ENCODE measurements around the gene SPG7. TPM values are rescaled to one million over a fixed set of nuclear protein-coding genes. Genes with fewer than 3 reads are reported as not detected.
"Not testable (repeated sequence)": the region's sequence is repeated elsewhere in the genome, so short reads cannot be mapped to it uniquely, and the experiment has no call there.

SPG7 gene
- total RNA-seq, 4 donors from 2014 or later: 68.6 to 125 (median 74.8) TPM

DNA sequence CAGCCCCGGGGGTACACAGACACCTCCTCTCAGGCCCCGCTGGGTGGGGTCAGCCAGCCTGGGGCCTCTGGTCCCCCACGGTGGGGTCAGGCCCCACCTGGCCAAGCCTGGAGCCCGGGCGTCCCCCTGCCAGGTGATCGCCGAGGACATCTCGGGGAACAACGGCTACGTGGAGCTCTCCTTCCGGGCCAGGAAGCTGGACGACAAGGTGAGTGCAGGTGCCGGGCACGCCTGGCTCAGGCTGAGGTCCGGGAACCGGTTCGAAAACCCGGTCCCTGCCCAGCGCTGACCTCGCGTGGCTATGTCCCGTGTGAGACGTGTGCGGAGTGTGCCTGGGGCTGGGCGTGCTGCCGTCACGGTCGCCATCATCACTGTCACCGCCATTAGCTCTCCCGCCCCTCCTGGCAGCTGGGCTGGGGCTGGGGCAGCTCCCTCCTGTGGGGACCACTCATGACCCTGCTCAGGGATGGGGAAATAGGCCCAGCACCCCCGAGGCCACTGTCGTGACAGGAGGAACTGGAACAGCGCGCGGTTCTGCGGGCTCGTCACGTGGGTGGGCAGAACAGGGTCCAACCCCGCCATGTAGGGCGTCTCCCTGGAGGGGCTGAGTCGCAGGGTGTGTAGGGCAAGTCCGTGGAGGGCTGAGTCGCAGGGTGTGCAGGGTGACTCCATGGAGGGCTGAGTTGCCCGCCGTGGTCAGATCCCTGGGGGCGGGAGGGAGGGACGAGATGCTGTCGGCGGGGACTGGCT is 75.9 kb downstream of the SPG7 start:
- TF ChIP-seq, protein P1, sequence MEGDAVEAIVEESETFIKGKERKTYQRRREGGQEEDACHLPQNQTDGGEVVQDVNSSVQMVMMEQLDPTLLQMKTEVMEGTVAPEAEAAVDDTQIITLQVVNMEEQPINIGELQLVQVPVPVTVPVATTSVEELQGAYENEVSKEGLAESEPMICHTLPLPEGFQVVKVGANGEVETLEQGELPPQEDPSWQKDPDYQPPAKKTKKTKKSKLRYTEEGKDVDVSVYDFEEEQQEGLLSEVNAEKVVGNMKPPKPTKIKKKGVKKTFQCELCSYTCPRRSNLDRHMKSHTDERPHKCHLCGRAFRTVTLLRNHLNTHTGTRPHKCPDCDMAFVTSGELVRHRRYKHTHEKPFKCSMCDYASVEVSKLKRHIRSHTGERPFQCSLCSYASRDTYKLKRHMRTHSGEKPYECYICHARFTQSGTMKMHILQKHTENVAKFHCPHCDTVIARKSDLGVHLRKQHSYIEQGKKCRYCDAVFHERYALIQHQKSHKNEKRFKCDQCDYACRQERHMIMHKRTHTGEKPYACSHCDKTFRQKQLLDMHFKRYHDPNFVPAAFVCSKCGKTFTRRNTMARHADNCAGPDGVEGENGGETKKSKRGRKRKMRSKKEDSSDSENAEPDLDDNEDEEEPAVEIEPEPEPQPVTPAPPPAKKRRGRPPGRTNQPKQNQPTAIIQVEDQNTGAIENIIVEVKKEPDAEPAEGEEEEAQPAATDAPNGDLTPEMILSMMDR (IDR thresholded peaks at IDR 0.05): no peak
- DNase-seq (ENCODE audit: low spot score): no peak
- no peak for ATAC-seq (ENCODE audit: low FRiP score)

DNA sequence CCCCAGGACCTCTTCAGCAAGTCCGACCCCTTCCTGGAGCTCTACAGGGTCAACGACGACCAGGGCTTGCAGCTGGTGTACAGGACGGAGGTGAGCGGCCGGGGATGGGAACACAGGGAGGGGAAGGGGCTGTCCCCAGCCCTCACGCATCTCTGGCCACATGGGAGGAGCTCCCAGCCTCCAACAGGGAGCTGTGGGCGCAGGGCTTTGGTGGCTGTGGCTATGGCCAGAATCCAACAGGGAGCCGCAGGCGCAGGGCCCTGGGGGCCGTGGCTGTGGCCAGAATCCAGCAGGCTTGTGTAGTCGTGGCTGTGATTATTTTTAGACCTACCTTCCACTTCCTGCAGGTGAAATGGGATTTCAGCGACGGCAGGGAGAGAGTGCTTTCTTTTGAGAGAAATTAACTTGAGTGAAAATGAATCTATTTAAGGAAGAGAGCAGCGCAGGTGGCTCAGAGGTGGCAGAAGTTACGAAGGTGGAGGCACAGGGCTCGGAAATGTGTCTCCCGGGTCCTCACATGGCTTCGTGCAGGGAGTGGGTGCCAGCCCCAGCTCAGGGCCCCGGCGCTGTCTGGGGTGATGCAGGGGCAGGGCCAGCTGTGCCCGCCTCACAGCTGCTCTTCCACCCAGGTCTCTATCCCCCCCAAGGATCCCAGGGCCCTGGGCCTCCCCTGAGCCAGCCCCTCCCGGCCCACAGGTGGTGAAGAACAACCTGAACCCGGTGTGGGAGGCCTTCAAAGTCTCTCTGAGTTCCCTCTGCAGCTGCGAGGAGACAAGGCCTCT is 76.8 kb downstream of the SPG7 start:
- ATAC-seq (ENCODE audit: low FRiP score) (no peak), DNase-seq (ENCODE audit: low spot score) (no peak)
- TF ChIP-seq, protein P1 (IDR thresholded peaks at IDR 0.05): no peak

DNA sequence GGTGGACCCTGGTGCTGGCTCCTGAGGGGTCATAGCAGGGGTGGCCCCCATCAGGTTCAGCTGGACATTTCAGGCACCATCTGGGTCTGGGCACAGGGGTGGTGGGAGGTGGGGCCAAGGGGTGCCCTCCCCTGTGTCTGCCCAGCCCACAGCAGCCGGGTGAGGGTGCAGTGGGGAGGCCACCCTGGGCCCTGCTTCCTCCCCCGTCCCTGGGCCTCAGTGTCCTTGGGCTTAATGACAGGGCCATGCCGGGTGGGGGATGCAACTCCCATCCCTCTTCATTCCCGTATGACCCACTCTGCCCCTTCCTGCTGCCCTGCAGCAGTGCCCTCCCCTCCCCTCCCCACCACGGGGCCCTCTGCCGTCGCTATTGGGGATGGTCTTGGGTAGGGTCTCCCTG is 78.0 kb downstream of the SPG7 start:
- TF ChIP-seq, protein P1 (IDR thresholded peaks at IDR 0.05): no peak
- ATAC-seq (ENCODE audit: low FRiP score) (no peak), DNase-seq (ENCODE audit: low spot score) (no peak)

DNA sequence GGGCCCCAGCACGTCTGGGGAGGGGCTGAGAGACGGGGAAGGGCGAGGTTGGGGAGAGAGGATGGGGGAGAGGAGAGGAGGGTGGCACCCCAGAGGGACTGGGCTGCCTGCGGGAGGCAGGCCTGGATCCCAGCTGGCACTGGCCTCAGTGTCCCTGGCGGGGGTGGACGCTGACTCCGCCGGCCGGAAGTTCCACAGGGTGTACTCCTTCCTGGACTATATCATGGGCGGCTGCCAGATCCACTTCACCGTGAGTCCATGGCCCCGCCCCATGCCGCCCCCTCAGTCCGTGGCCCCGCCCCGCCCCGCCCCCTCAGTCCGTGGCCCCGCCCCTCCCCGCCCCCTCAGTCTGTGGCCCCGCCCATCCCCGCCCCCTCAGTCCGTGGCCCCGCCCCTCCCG is 78.7 kb downstream of the SPG7 start:
- DNase-seq (ENCODE audit: low spot score) (no peak), ATAC-seq (ENCODE audit: low FRiP score) (no peak)
- TF ChIP-seq, protein P1 (IDR thresholded peaks at IDR 0.05): no peak

DNA sequence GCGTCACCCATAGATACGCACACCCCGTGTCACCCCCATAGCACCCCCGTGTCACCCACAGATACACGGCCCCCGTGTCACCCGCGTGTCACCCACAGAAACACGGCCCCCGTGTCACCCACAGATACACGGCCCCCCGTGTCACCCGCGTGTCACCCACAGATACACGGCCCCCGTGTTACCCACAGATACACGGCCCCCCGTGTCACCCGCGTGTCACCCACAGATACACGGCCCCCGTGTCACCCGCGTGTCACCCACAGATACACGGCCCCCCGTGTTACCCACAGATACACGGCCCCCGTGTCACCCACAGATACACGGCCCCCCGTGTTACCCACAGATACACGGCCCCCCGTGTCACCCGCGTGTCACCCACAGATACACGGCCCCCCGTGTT is 79.5 kb downstream of the SPG7 start:
- ATAC-seq (ENCODE audit: low FRiP score); DNase-seq (ENCODE audit: low spot score): not testable (repeated sequence)

DNA sequence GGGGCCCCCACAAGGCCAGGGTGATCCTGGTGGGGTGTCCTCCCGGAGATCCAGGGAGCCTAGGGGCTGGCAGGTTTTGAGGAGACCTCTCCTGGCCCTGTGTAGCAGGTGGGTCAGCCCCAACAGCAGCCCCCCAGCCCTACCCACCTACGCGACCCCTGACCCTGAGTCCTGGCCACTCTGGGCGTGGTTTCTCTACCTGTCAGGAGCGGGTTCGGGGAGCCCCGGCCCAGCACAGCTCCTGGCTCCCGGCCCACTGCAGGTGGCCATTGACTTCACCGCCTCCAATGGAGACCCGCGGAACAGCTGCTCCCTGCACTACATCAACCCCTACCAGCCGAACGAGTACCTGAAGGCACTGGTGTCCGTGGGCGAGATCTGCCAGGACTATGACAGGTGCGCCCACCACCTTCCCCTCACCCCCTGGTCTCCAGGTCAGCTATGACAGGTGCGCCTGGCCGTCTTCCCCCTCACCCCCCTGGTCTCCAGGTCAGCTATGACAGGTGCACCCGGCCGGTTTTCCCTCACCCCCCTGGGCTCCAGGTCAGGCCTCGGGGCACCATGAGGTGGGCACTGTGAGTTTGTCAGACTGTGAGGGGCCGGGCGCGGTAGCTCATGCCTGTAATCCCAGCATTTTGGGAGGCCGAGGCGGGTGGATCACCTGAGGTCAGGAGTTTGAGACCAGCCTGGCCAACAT is 80.4 kb downstream of the SPG7 start:
- DNase-seq (ENCODE audit: low spot score): no peak
- TF ChIP-seq, protein P1 (IDR thresholded peaks at IDR 0.05): no peak
- no peak for ATAC-seq (ENCODE audit: low FRiP score)

DNA sequence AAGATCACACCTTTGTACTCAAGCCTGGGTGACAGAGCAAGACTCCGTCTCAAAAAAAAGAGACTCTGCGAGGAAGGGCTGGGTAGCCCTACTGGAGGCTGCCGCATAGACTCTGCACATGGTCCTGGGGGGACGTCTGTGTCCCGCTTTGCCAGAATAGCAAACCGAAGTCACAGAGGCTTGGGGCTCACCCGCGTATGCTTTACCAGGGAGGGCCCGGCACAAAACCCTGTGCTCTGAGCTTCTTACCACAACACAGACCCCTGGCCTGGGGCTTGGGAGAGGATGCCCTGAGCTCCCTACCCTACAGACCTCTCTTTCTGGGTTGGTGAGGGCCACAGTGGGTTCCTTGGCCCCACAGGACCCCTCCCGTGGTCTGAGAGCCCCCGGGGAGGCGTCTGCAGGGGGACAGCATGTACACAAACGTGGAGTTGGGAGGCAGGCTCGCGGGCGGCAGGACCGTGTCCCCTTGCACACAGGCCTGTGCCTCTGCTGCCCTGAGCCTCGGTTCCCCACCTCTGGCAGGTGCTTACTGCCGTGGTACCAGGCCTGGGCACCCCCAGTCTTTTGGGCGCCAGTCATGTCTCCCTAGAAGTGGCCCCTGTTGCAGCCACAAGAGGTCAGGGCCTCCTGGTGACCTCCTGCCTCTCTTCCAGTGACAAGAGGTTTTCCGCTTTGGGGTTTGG is 81.2 kb downstream of the SPG7 start:
- TF ChIP-seq, protein P1 (IDR thresholded peaks at IDR 0.05): no peak
- ATAC-seq (ENCODE audit: low FRiP score): no peak
- no peak for DNase-seq (ENCODE audit: low spot score)
